Measurements from ENCODE around the gene F8. TPM values are rescaled to one million over a fixed set of nuclear protein-coding genes. Genes with fewer than 3 reads are reported as not detected.

F8 gene
- total and polyA plus RNA-seq, 10 of the 15 experiments (the other 5 are each of a cell fraction or from before 2014, with no cell fraction given) = 3.0 to 8.1 (median 5.1) TPM

DNA sequence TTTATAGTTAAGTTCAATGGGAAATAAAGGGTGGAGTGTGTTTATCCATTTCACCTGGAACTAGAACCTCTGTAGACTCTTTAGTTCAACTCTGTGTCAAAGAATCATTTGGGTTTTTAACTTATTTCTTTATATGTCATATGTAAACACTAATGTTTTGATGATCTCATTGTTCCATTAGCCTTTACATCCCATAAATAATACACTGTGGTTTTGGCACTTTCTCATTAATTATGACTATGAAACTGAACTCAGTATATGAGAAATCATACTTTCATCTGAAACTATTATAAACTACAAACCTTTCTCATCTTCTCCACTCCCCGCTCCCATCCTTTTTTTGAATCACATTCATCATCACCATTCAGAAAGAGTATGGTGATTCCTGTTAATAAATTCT is 31.0 kb downstream of the F8 start:
- no peak for FAIRE-seq
- in situ Hi-C loops (cut with MboI) = loop anchor here (5.0 kb wide), 1 partner anchor 36 kb away; the partner anchor contains the start of gene FUNDC2
- intact Hi-C loops (cut with micrococcal nuclease; ENCODE audit: unreplicated experiment) = loop anchor here (1.0 kb wide), 1 partner anchor 35 kb away; the partner anchor contains the start of gene FUNDC2

GRCh38 chrX:154991039-154991438 is 31.5 kb downstream of the F8 start:
- Histone ChIP-seq H3K27me3 (replicated peaks in 1 of 2; ENCODE audit: control insufficient read depth in 2 of 2, insufficient read depth in 2 of 2, low read length in 1 of 2) (no peaks in the 10 kb centered on the region), H3K27ac (ENCODE audit: control insufficient read depth, insufficient read depth) (peak overlapping the region; percentile 70), H2AFZ (ENCODE audit: control insufficient read depth, low read depth, low read length) (no peak overlapping the region), H3K9ac (ENCODE audit: control insufficient read depth, insufficient read depth, low read length) (no peak overlapping the region), H3K4me1 (ENCODE audit: control insufficient read depth, insufficient read depth, low read length) (peaks cover 2% of the 10 kb centered on the region; the same call in 1 of the 2 replicates), H3K4me2 (ENCODE audit: control insufficient read depth, insufficient read depth) (peak overlapping the region; percentile 1), H4K20me1 (ENCODE audit: control insufficient read depth, insufficient read depth) (no peaks in the 10 kb centered on the region), H3K4me3 (no peak overlapping the region), H3K36me3 (ENCODE audit: control insufficient read depth in 2 of 2, insufficient read depth in 2 of 2, low read length in 1 of 2) (no peaks in the 10 kb centered on the region), H3K79me2 (ENCODE audit: control insufficient read depth, insufficient read depth, low read length) (no peaks in the 10 kb centered on the region), H3K9me3 (replicated peaks; ENCODE audit: control insufficient read depth, insufficient read depth, low read length) (no peaks in the 10 kb centered on the region)
- ChIA-PET RAD21 (ENCODE audit: unreplicated experiment) (interaction anchor here (1.3 to 1.4 kb wide), 3 partner anchors 36 to 66 kb away, joined by 5 to 12 read pairs (median 7); partner anchors contain the start of gene FUNDC2), SMC1A (ENCODE audit: uncharacterized antibody, unreplicated experiment) (interaction anchor here (1.1 to 12.7 kb wide), 3 partner anchors 9 to 66 kb away, joined by 4 to 145 read pairs (median 21); partner anchors contain the start of gene FUNDC2), POLR2A (interaction anchor here (3.9 kb wide), 1 partner anchor 37 kb away, joined by 32 read pairs; the partner anchor contains the start of gene FUNDC2), CTCF (interaction anchor here (0.7 to 1.7 kb wide), 8 partner anchors 9 to 147 kb away, joined by 3 to 6 read pairs (median 4); partner anchors contain the start of gene F8)
- no TSS peak for BruUV-seq (replicated peaks)
- intact Hi-C loops (cut with micrococcal nuclease; ENCODE audit: unreplicated experiment) = loop anchor here (1.0 kb wide), 1 partner anchor 35 kb away; the partner anchor contains the start of gene FUNDC2
- ATAC-seq (peak; percentile 72), DNase-seq (ENCODE audit: low read depth, low spot score) (peak; percentile 55), FAIRE-seq (no peak)
- in situ Hi-C loops (cut with MboI) = loop anchor here (5.0 kb wide), 1 partner anchor 36 kb away; the partner anchor contains the start of gene FUNDC2
- 12% methylated on average over 3 of the region's 3 CpGs for WGBS (ENCODE audit: insufficient coverage, insufficient replicate concordance, low lambda C conversion rate, missing lambda C conversion rate)
- no peak for TF ChIP-seq YBX1 (IDR thresholded peaks at IDR 0.05)
- TF ChIP-seq BCL3 (IDR thresholded peaks at IDR 0.05; ENCODE audit: borderline replicate concordance, insufficient read depth, low read depth, low read length, poor library complexity, severe bottlenecking) = peak; percentile 84
- 0 out of 2 replicates have a peak, but pooled peaks have one; percentile 5 for TF ChIP-seq EED (IDR thresholded peaks at IDR 0.05; ENCODE audit: low read depth)
- 0 out of 2 replicates have a peak, but pooled peaks have one; percentile 2 for TF ChIP-seq DPF2 (IDR thresholded peaks at IDR 0.05)
- peak in 1 of 2 experiments; percentile 91; a peak in 2 of 3 replicates for TF ChIP-seq EGR1 (IDR thresholded peaks at IDR 0.05; ENCODE audit: borderline replicate concordance in 1 of 2, low read depth in 2 of 2, low read length in 2 of 2)
- TF ChIP-seq MXI1 (IDR thresholded peaks at IDR 0.05; ENCODE audit: low read depth, low read length) = 0 out of 2 replicates have a peak, but pooled peaks have one; percentile 19
- peak; percentile 27; the same call in 1 of the 2 replicates for TF ChIP-seq RUNX3 (IDR thresholded peaks at IDR 0.05; ENCODE audit: low read length)
- 0 out of 2 replicates have a peak, but pooled peaks have one; percentile 45 for TF ChIP-seq TCF12 (IDR thresholded peaks at IDR 0.05; ENCODE audit: low read depth, low read length)
- TF ChIP-seq NBN (IDR thresholded peaks at IDR 0.05) = no peak

More for the DNA sequence above, 31.0 kb downstream of the F8 start:
- no peaks in the 10 kb centered on the region for H3K9me3 ChIP-seq (replicated peaks; ENCODE audit: control insufficient read depth, insufficient read depth, low read length)
- 38% methylated on average over 1 of the region's 1 CpG for WGBS (ENCODE audit: insufficient coverage, insufficient replicate concordance, low lambda C conversion rate, missing lambda C conversion rate)
- H4K20me1 ChIP-seq (ENCODE audit: control insufficient read depth, insufficient read depth) = no peaks in the 10 kb centered on the region
- ChIA-PET POLR2A (interaction anchor here (3.9 kb wide), 1 partner anchor 36 kb away, joined by 32 read pairs; the partner anchor contains the start of gene FUNDC2), CTCF (interaction anchor here (0.7 to 1.7 kb wide), 6 partner anchors 11 to 146 kb away, joined by 3 to 6 read pairs (median 4); partner anchors contain the start of gene F8), RAD21 (ENCODE audit: unreplicated experiment) (interaction anchor here (1.3 to 1.4 kb wide), 3 partner anchors 35 to 66 kb away, joined by 5 to 12 read pairs (median 7); partner anchors contain the start of gene FUNDC2), SMC1A (ENCODE audit: uncharacterized antibody, unreplicated experiment) (interaction anchor here (0.8 to 12.7 kb wide), 4 partner anchors 8 to 66 kb away, joined by 4 to 145 read pairs (median 13); partner anchors contain the start of gene FUNDC2)
- TF ChIP-seq MTA2 (IDR thresholded peaks at IDR 0.05; ENCODE audit: low read depth) (peak; percentile 69; the same call in 1 of the 2 replicates), JUNB (IDR thresholded peaks at IDR 0.05) (peak; percentile 31; the same call in 1 of the 2 replicates), MEF2B (IDR thresholded peaks at IDR 0.05; ENCODE audit: partially characterized antibody, poor library complexity, severe bottlenecking) (peak; percentile 24), JUND (IDR thresholded peaks at IDR 0.05; ENCODE audit: low read depth, low read length) (no peak), ZNF24 (IDR thresholded peaks at IDR 0.05) (peak; percentile 78), RUNX3 (IDR thresholded peaks at IDR 0.05; ENCODE audit: low read length) (peak; percentile 53; the same call in 1 of the 2 replicates), NRF1 (conservative IDR thresholded peaks at IDR 0.05; ENCODE audit: low read depth, low read length) (no peak), ATF7 (IDR thresholded peaks at IDR 0.05; ENCODE audit: low read depth) (peak; percentile 81)
- H3K4me3 ChIP-seq = no peak overlapping the region
- peak overlapping the region; percentile 70 for H3K27ac ChIP-seq (ENCODE audit: control insufficient read depth, insufficient read depth)
- H3K27me3 ChIP-seq (replicated peaks in 1 of 2; ENCODE audit: control insufficient read depth in 2 of 2, insufficient read depth in 2 of 2, low read length in 1 of 2) = no peaks in the 10 kb centered on the region
- ATAC-seq = peak; percentile 66
- BruUV-seq (replicated peaks) = no TSS peak
- peak overlapping the region; percentile 13; the same call in 1 of the 2 replicates for H2AFZ ChIP-seq (ENCODE audit: control insufficient read depth, low read depth, low read length)
- peak overlapping the region; percentile 1; the same call in 1 of the 2 replicates for H3K4me2 ChIP-seq (ENCODE audit: control insufficient read depth, insufficient read depth)
- no peaks in the 10 kb centered on the region for H3K79me2 ChIP-seq (ENCODE audit: control insufficient read depth, insufficient read depth, low read length)
- H3K4me1 ChIP-seq (ENCODE audit: control insufficient read depth, insufficient read depth, low read length) = peaks cover 2% of the 10 kb centered on the region; the same call in 1 of the 2 replicates
- H3K9ac ChIP-seq (ENCODE audit: control insufficient read depth, insufficient read depth, low read length) = no peak overlapping the region
- H3K36me3 ChIP-seq (ENCODE audit: control insufficient read depth in 2 of 2, insufficient read depth in 2 of 2, low read length in 1 of 2) = no peaks in the 10 kb centered on the region
- DNase-seq (ENCODE audit: low read depth, low spot score) = no peak
